Natural killer cell (primary cell): ENCODE results near the gene BBS10. TPM values are rescaled to one million over a fixed set of nuclear protein-coding genes. Genes with fewer than 3 reads are reported as not detected.
"Not testable (repeated sequence)": the region's sequence is repeated elsewhere in the genome, so short reads cannot be mapped to it uniquely, and the experiment has no call there.

Experiments
- ATAC-seq, 3 donors: fragments of 150-1000 bp in 2 of 3; fragments of 200-7000 bp in 1 of 3; cut with Tn5 transposase; 1 replicate in 1 of 3; 2 replicates in 2 of 3; pipeline ENCODE4 v1.10.0; 2021; ENCODE audit warnings: mild to moderate bottlenecking in 2 of 3, moderate library complexity in 2 of 3
- DNase-seq, 2 donors: peaks; one replicate each; pipeline versions ENCODE4 v3.0.0 to v3.0.0-alpha.2; 2013 to 2021; ENCODE audit warnings: mixed read lengths in 1 of 2
- H3K27ac ChIP-seq: one replicate; pipeline ENCODE4 v1.5.1; 2013; ENCODE audit warnings: mild to moderate bottlenecking, low read length
- H3K27me3 ChIP-seq: one replicate; pipeline ENCODE4 v1.6.1; 2013; ENCODE audit warnings: low read length; ENCODE audit not compliant: control insufficient read depth, insufficient read depth
- H3K36me3 ChIP-seq: one replicate; pipeline ENCODE4 v1.6.1; 2013; ENCODE audit warnings: low read length; ENCODE audit not compliant: control insufficient read depth, insufficient read depth
- H3K4me1 ChIP-seq: one replicate; pipeline ENCODE4 v1.6.1; 2013; ENCODE audit warnings: low read length; ENCODE audit not compliant: control insufficient read depth, insufficient read depth
- H3K4me3 ChIP-seq: one replicate; pipeline ENCODE4 v1.5.1; 2013; ENCODE audit warnings: low read length
- H3K9me3 ChIP-seq: one replicate; pipeline ENCODE4 v1.6.1; 2013; ENCODE audit warnings: low read length; ENCODE audit not compliant: control insufficient read depth, insufficient read depth
- H3K27ac Mint-ChIP-seq, 2 donors: one replicate each; pipeline ENCODE4 v1.8.0; 2022; ENCODE audit warnings: mild to moderate bottlenecking in 2 of 2, mixed read lengths in 2 of 2, moderate library complexity in 1 of 2
- H3K27me3 Mint-ChIP-seq, 2 donors: one replicate each; pipeline ENCODE4 v1.8.0; 2022; ENCODE audit warnings: low read depth in 2 of 2, mixed read lengths in 2 of 2
- H3K36me3 Mint-ChIP-seq: one replicate; pipeline ENCODE4 v1.8.0; 2022; ENCODE audit warnings: mixed read lengths
- H3K4me1 Mint-ChIP-seq, 2 donors: one replicate each; pipeline ENCODE4 v1.8.0; 2022; ENCODE audit warnings: mixed read lengths in 2 of 2
- H3K4me3 Mint-ChIP-seq: one replicate; pipeline ENCODE4 v1.8.0; 2022; ENCODE audit warnings: mild to moderate bottlenecking, moderate library complexity, mixed read lengths
- H3K9me3 Mint-ChIP-seq, 2 donors: one replicate each; pipeline ENCODE4 v1.8.0; 2022; ENCODE audit warnings: mixed read lengths in 2 of 2
- CTCF ChIP-seq: fragments of 200-600 bp; IDR thresholded peaks from one replicate; pipeline ENCODE4 v1.8.0; 2022; ENCODE audit warnings: antibody characterized with exemption
- WGBS: methylation state at CpG from one replicate; pipeline ENCODE4 v1.1.7; 2013; ENCODE audit warnings: missing lambda C conversion rate; ENCODE audit not compliant: insufficient coverage; 5-methylcytosine and 5-hydroxymethylcytosine counted together
- intact Hi-C: fragments of 100-400 bp; cut with micrococcal nuclease; formaldehyde crosslinking; loops from one replicate; pipeline ENCODE4 v1.14.2; 2022
- total RNA-seq, 4 donors: library from RNA; stranded (reverse); fragments of 120-200 nt in 1 of 4; gene quantifications; one replicate each; pipeline versions ENCODE4 v1.2.3 to v1.2.4, GENCODE V29; 2013 to 2022

The BBS10 gene
- total RNA-seq, 3 donors from 2014 or later (not counting 1 experiment from before 2014, with no cell fraction given): 2.8 to 4.0 (median 3.3) TPM

GRCh38 chr12:76366163-76366562 is 17.9 kb upstream of the BBS10 start:
- H3K27ac Mint-ChIP-seq: peak overlapping the region in 1 of 2 donors; percentile 32

GRCh38 chr12:76364131-76364530 is 15.9 kb upstream of the BBS10 start:
- H3K27ac Mint-ChIP-seq, H3K4me3 ChIP-seq, intact Hi-C loops, H3K9me3 Mint-ChIP-seq, DNase-seq, H3K9me3 ChIP-seq, H3K4me3 Mint-ChIP-seq, ATAC-seq, H3K27me3 ChIP-seq, H3K27me3 Mint-ChIP-seq, H3K27ac ChIP-seq, H3K4me1 ChIP-seq: not testable (repeated sequence)
- H3K36me3 ChIP-seq: peaks cover 43% of the 10 kb centered on the region
- peaks cover 18 to 23% of the 10 kb centered on the region in 2 donors for H3K4me1 Mint-ChIP-seq
- peaks cover 41% of the 10 kb centered on the region for H3K36me3 Mint-ChIP-seq
- 100% methylated on average over 4 of the region's 5 CpGs for WGBS

More at GRCh38 chr12:76366163-76366562, 17.9 kb upstream of the BBS10 start:
- H3K36me3 ChIP-seq: peaks cover 62% of the 10 kb centered on the region
- peaks cover 12 to 15% of the 10 kb centered on the region in 2 donors for H3K4me1 Mint-ChIP-seq
- no peaks in the 10 kb centered on the region for H3K9me3 ChIP-seq
- no peak for TF ChIP-seq CTCF
- no peak for DNase-seq
- H3K4me1 ChIP-seq: no peaks in the 10 kb centered on the region
- intact Hi-C loops: no loop called here
- no peaks in the 10 kb centered on the region for H3K27me3 Mint-ChIP-seq
- no peak for ATAC-seq
- no peaks in the 10 kb centered on the region for H3K27me3 ChIP-seq
- H3K27ac ChIP-seq: no peak overlapping the region
- peaks cover 0 to 4% of the 10 kb centered on the region in 2 donors for H3K9me3 Mint-ChIP-seq
- WGBS: no CpG with 5 or more reads among the region's 1 CpG
- H3K4me3 ChIP-seq: no peak overlapping the region
- H3K36me3 Mint-ChIP-seq: peaks cover 41% of the 10 kb centered on the region
- H3K4me3 Mint-ChIP-seq: no peak overlapping the region

GRCh38 chr12:76360316-76360715 is 12.1 kb upstream of the BBS10 start:
- Histone ChIP-seq H3K4me1 (no peaks in the 10 kb centered on the region), H3K27ac (no peak overlapping the region), H3K9me3 (no peaks in the 10 kb centered on the region), H3K27me3 (no peaks in the 10 kb centered on the region), H3K4me3 (no peak overlapping the region), H3K36me3 (peaks cover 34% of the 10 kb centered on the region)
- WGBS: 98% methylated on average over 9 of the region's 9 CpGs
- Mint-ChIP-seq H3K4me3 (no peak overlapping the region), H3K9me3 (no peaks in the 10 kb centered on the region), H3K27ac (no peak overlapping the region), H3K27me3 (no peaks in the 10 kb centered on the region), H3K4me1 (peaks cover 18 to 23% of the 10 kb centered on the region in 2 donors), H3K36me3 (peaks cover 34% of the 10 kb centered on the region)
- intact Hi-C loops: no loop called here
- DNase-seq (no peak), ATAC-seq (no peak)
- TF ChIP-seq CTCF: no peak

GRCh38 chr12:76356071-76356470 is 7.9 kb upstream of the BBS10 start:
- H3K4me3 Mint-ChIP-seq: no peak overlapping the region
- no peaks in the 10 kb centered on the region for H3K4me1 ChIP-seq
- H3K9me3 ChIP-seq: no peaks in the 10 kb centered on the region
- no peak overlapping the region for H3K4me3 ChIP-seq
- H3K36me3 ChIP-seq: peaks cover 27% of the 10 kb centered on the region
- no peak for ATAC-seq
- intact Hi-C loops: no loop called here
- H3K27me3 ChIP-seq: no peaks in the 10 kb centered on the region
- no peak overlapping the region for H3K27ac Mint-ChIP-seq
- no peak for TF ChIP-seq CTCF
- H3K27me3 Mint-ChIP-seq: no peaks in the 10 kb centered on the region
- peaks cover 2 to 10% of the 10 kb centered on the region in 2 donors for H3K4me1 Mint-ChIP-seq
- DNase-seq: no peak
- no peaks in the 10 kb centered on the region for H3K9me3 Mint-ChIP-seq
- WGBS: no CpG with 5 or more reads among the region's 1 CpG
- no peak overlapping the region for H3K27ac ChIP-seq
- peaks cover 29% of the 10 kb centered on the region for H3K36me3 Mint-ChIP-seq
